GM19023 (cell line): ENCODE results near the gene CERS6.
A peak's percentile ranks its signal among the peaks of the same experiment; 100 is the strongest.

Source experiments
- ATAC-seq: cut with Tn5 transposase; IDR thresholded peaks from one replicate; pipeline ENCODE4 v1.9.1; 2021; ENCODE audit warnings: mild to moderate bottlenecking, moderate library complexity; ENCODE audit not compliant: unreplicated experiment

Gene CERS6

GRCh38 chr2:168722592-168722991, 266.5 kb downstream of the CERS6 start:
- ATAC-seq, result no peak

GRCh38 chr2:168723275-168723899, 267.3 kb downstream of the CERS6 start:
- no peak for ATAC-seq

- peak; percentile 46 for ATAC-seq
These were observed 270.3 kb downstream of the CERS6 start for GRCh38 chr2:168726375-168726774.

GRCh38 chr2:168727904-168728470, 271.9 kb downstream of the CERS6 start:
- no peak for ATAC-seq

GRCh38 chr2:168729455-168729854, 273.4 kb downstream of the CERS6 start:
- no peak for ATAC-seq

GRCh38 chr2:168730344-168730743, 274.3 kb downstream of the CERS6 start:
- no peak for ATAC-seq

GRCh38 chr2:168731002-168731401, 274.9 kb downstream of the CERS6 start:
- no peak for ATAC-seq

- no peak for ATAC-seq
These were observed 275.5 kb downstream of the CERS6 start for GRCh38 chr2:168731616-168732015.

- no peak for ATAC-seq
These were observed 276.0 kb downstream of the CERS6 start for GRCh38 chr2:168732100-168732499.

- no peak for ATAC-seq
These were observed 276.4 kb downstream of the CERS6 start for GRCh38 chr2:168732506-168732905.

- no peak for ATAC-seq
These were observed 278.2 kb downstream of the CERS6 start for GRCh38 chr2:168734199-168734760.

- no peak for ATAC-seq
These were observed 280.8 kb downstream of the CERS6 start for GRCh38 chr2:168736649-168737445.

- no peak for ATAC-seq
These were observed 282.0 kb downstream of the CERS6 start for GRCh38 chr2:168738062-168738461.

- ATAC-seq, result no peak
These were observed 284.3 kb downstream of the CERS6 start for GRCh38 chr2:168740360-168740759.

GRCh38 chr2:168740788-168741187, 284.7 kb downstream of the CERS6 start:
- ATAC-seq, result no peak

GRCh38 chr2:168742258-168742932, 286.3 kb downstream of the CERS6 start:
- no peak for ATAC-seq

GRCh38 chr2:168744844-168745243, 288.8 kb downstream of the CERS6 start:
- ATAC-seq, result no peak

GRCh38 chr2:168748461-168748860, 292.4 kb downstream of the CERS6 start:
- ATAC-seq, result no peak

- no peak for ATAC-seq
These were observed 293.2 kb downstream of the CERS6 start for GRCh38 chr2:168749297-168749696.

- peak; percentile 68 for ATAC-seq
These were observed 295.1 kb downstream of the CERS6 start for GRCh38 chr2:168751104-168751740.

- no peak for ATAC-seq
These were observed 296.3 kb downstream of the CERS6 start for GRCh38 chr2:168752361-168752760.
